ENCODE results near the gene ATP2A3.
A peak's percentile ranks its signal among the peaks of the same experiment; 100 is the strongest.

The ATP2A3 gene

DNA sequence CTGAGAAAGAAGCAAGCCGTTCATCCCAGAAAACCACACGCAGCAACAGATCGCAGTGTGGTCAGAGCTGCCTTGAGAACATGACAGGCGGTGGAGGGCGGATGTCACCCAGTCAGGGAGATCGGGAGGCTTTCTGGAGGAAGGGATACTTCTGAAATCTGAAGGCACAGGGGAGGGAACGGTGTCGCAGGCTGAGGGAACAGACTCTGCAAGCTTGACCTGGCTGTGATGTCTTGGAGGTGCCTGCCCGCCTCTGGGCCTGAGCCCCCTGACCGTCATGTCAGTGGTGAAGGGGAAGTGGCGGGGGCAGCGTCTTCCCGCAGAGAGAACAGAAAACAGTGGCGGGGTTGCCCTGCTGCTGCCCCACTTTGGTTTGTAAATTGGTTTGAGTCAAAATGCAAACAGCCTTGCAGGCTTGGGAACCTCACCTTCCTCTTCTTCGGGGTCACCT lies 8.1 kb upstream of the ATP2A3 start:
- Histone ChIP-seq H3K36me3 (ENCODE audit: control insufficient read depth, insufficient read depth, low read length) (no peaks in the 10 kb centered on the region), H3K27ac (ENCODE audit: insufficient read depth, low read depth, low read length, poor library complexity, severe bottlenecking) (no peak overlapping the region), H3K4me1 (ENCODE audit: control insufficient read depth, insufficient read depth, low read length) (no peaks in the 10 kb centered on the region), H3K27me3 (ENCODE audit: control insufficient read depth, insufficient read depth, low read length, poor library complexity, severe bottlenecking) (no peaks in the 10 kb centered on the region), H3K4me3 (ENCODE audit: insufficient read depth, low read depth, low read length) (no peak overlapping the region), H3K9me3 (ENCODE audit: control insufficient read depth, low read length) (no peaks in the 10 kb centered on the region)
- 51 to 57% methylated on average over 15 of the region's 15 CpGs for WGBS, 2 experiments

- H3K9me3 ChIP-seq (ENCODE audit: control insufficient read depth, low read length), result no peaks in the 10 kb centered on the region
- H3K27ac ChIP-seq (ENCODE audit: insufficient read depth, low read depth, low read length, poor library complexity, severe bottlenecking), result no peak overlapping the region
- H3K27me3 ChIP-seq (ENCODE audit: control insufficient read depth, insufficient read depth, low read length, poor library complexity, severe bottlenecking), result no peaks in the 10 kb centered on the region
- no peaks in the 10 kb centered on the region for H3K4me1 ChIP-seq (ENCODE audit: control insufficient read depth, insufficient read depth, low read length)
- 94% methylated on average over 6 of the region's 6 CpGs for WGBS, 2 experiments
- no peaks in the 10 kb centered on the region for H3K36me3 ChIP-seq (ENCODE audit: control insufficient read depth, insufficient read depth, low read length)
- no peak overlapping the region for H3K4me3 ChIP-seq (ENCODE audit: insufficient read depth, low read depth, low read length)
These were observed 6.4 kb upstream of the ATP2A3 start for GRCh38 chr17:3970668-3971067.

- H3K27me3 ChIP-seq (ENCODE audit: control insufficient read depth, insufficient read depth, low read length, poor library complexity, severe bottlenecking), result peaks cover 7% of the 10 kb centered on the region
- H3K27ac ChIP-seq (ENCODE audit: insufficient read depth, low read depth, low read length, poor library complexity, severe bottlenecking), result no peak overlapping the region
- no peaks in the 10 kb centered on the region for H3K9me3 ChIP-seq (ENCODE audit: control insufficient read depth, low read length)
- no peaks in the 10 kb centered on the region for H3K36me3 ChIP-seq (ENCODE audit: control insufficient read depth, insufficient read depth, low read length)
- WGBS, 2 experiments, result 90% methylated on average over 6 to 7 of the region's 7 CpGs
- H3K4me1 ChIP-seq (ENCODE audit: control insufficient read depth, insufficient read depth, low read length), result peaks cover 7% of the 10 kb centered on the region
- H3K4me3 ChIP-seq (ENCODE audit: insufficient read depth, low read depth, low read length), result no peak overlapping the region
These were observed 5.7 kb upstream of the ATP2A3 start for GRCh38 chr17:3969963-3970362.

GRCh38 chr17:3968886-3969524 lies 4.8 kb upstream of the ATP2A3 start:
- Histone ChIP-seq H3K4me3 (ENCODE audit: insufficient read depth, low read depth, low read length) (no peak overlapping the region), H3K27me3 (ENCODE audit: control insufficient read depth, insufficient read depth, low read length, poor library complexity, severe bottlenecking) (peaks cover 16% of the 10 kb centered on the region), H3K4me1 (ENCODE audit: control insufficient read depth, insufficient read depth, low read length) (peaks cover 7% of the 10 kb centered on the region), H3K9me3 (ENCODE audit: control insufficient read depth, low read length) (no peaks in the 10 kb centered on the region), H3K27ac (ENCODE audit: insufficient read depth, low read depth, low read length, poor library complexity, severe bottlenecking) (no peak overlapping the region), H3K36me3 (ENCODE audit: control insufficient read depth, insufficient read depth, low read length) (no peaks in the 10 kb centered on the region)
- WGBS, 2 experiments, result 86 to 90% methylated on average over 18 of the region's 18 CpGs

- no peak overlapping the region for H3K4me3 ChIP-seq (ENCODE audit: insufficient read depth, low read depth, low read length)
- peaks cover 11% of the 10 kb centered on the region for H3K4me1 ChIP-seq (ENCODE audit: control insufficient read depth, insufficient read depth, low read length)
- H3K27me3 ChIP-seq (ENCODE audit: control insufficient read depth, insufficient read depth, low read length, poor library complexity, severe bottlenecking), result peaks cover 26% of the 10 kb centered on the region
- no peaks in the 10 kb centered on the region for H3K9me3 ChIP-seq (ENCODE audit: control insufficient read depth, low read length)
- no peaks in the 10 kb centered on the region for H3K36me3 ChIP-seq (ENCODE audit: control insufficient read depth, insufficient read depth, low read length)
- H3K27ac ChIP-seq (ENCODE audit: insufficient read depth, low read depth, low read length, poor library complexity, severe bottlenecking), result no peak overlapping the region
- 97 to 98% methylated on average over 3 of the region's 3 CpGs for WGBS, 2 experiments
These were observed 3.8 kb upstream of the ATP2A3 start for GRCh38 chr17:3968015-3968414.

- Histone ChIP-seq H3K27me3 (ENCODE audit: control insufficient read depth, insufficient read depth, low read length, poor library complexity, severe bottlenecking) (peaks cover 38% of the 10 kb centered on the region), H3K27ac (ENCODE audit: insufficient read depth, low read depth, low read length, poor library complexity, severe bottlenecking) (no peak overlapping the region)
- WGBS, 2 experiments, result 92 to 93% methylated on average over 14 of the region's 14 CpGs
These were observed 2.6 kb upstream of the ATP2A3 start for GRCh38 chr17:3966720-3967363.

GRCh38 chr17:3965118-3965800 lies 1.0 kb upstream of the ATP2A3 start:
- Histone ChIP-seq H3K27me3 (ENCODE audit: control insufficient read depth, insufficient read depth, low read length, poor library complexity, severe bottlenecking) (peaks cover 51% of the 10 kb centered on the region), H3K4me3 (ENCODE audit: insufficient read depth, low read depth, low read length) (peak overlapping the region; percentile 6), H3K27ac (ENCODE audit: insufficient read depth, low read depth, low read length, poor library complexity, severe bottlenecking) (no peak overlapping the region), H3K4me1 (ENCODE audit: control insufficient read depth, insufficient read depth, low read length) (peaks cover 11% of the 10 kb centered on the region), H3K9me3 (ENCODE audit: control insufficient read depth, low read length) (no peaks in the 10 kb centered on the region), H3K36me3 (ENCODE audit: control insufficient read depth, insufficient read depth, low read length) (no peaks in the 10 kb centered on the region)
- WGBS, 2 experiments, result 12 to 17% methylated on average over 17 of the region's 17 CpGs

More at GRCh38 chr17:3966720-3967363, 2.6 kb upstream of the ATP2A3 start:
- no peak overlapping the region for H3K4me3 ChIP-seq (ENCODE audit: insufficient read depth, low read depth, low read length)
- H3K9me3 ChIP-seq (ENCODE audit: control insufficient read depth, low read length), result no peaks in the 10 kb centered on the region
- H3K4me1 ChIP-seq (ENCODE audit: control insufficient read depth, insufficient read depth, low read length), result peaks cover 11% of the 10 kb centered on the region
- H3K36me3 ChIP-seq (ENCODE audit: control insufficient read depth, insufficient read depth, low read length), result no peaks in the 10 kb centered on the region

GRCh38 chr17:3963237-3964201 lies 718 bp downstream of the ATP2A3 start:
- 10% methylated on average over 64 of the region's 64 CpGs for WGBS, 2 experiments
- Histone ChIP-seq H3K9me3 (ENCODE audit: control insufficient read depth, low read length) (no peaks in the 10 kb centered on the region), H3K27ac (ENCODE audit: insufficient read depth, low read depth, low read length, poor library complexity, severe bottlenecking) (no peak overlapping the region), H3K4me3 (ENCODE audit: insufficient read depth, low read depth, low read length) (no peak overlapping the region), H3K4me1 (ENCODE audit: control insufficient read depth, insufficient read depth, low read length) (peaks cover 11% of the 10 kb centered on the region), H3K27me3 (ENCODE audit: control insufficient read depth, insufficient read depth, low read length, poor library complexity, severe bottlenecking) (peaks cover 51% of the 10 kb centered on the region), H3K36me3 (ENCODE audit: control insufficient read depth, insufficient read depth, low read length) (no peaks in the 10 kb centered on the region)

- no peaks in the 10 kb centered on the region for H3K36me3 ChIP-seq (ENCODE audit: control insufficient read depth, insufficient read depth, low read length)
- H3K9me3 ChIP-seq (ENCODE audit: control insufficient read depth, low read length), result no peaks in the 10 kb centered on the region
- H3K4me1 ChIP-seq (ENCODE audit: control insufficient read depth, insufficient read depth, low read length), result peaks cover 11% of the 10 kb centered on the region
- no peak overlapping the region for H3K27ac ChIP-seq (ENCODE audit: insufficient read depth, low read depth, low read length, poor library complexity, severe bottlenecking)
- peaks cover 51% of the 10 kb centered on the region for H3K27me3 ChIP-seq (ENCODE audit: control insufficient read depth, insufficient read depth, low read length, poor library complexity, severe bottlenecking)
- H3K4me3 ChIP-seq (ENCODE audit: insufficient read depth, low read depth, low read length), result no peak overlapping the region
These were observed 1.3 kb downstream of the ATP2A3 start for GRCh38 chr17:3962965-3963236.

Measured in ectodermal cell (in vitro differentiated cells).